ENCODE measurements around the gene TMEM101.

GRCh38 chr17:44008205-44008909, 6.4 kb downstream of the TMEM101 start:
- TF ChIP-seq HDGF (IDR thresholded peaks at IDR 0.05; ENCODE audit: borderline replicate concordance) (no peak), BHLHE40 (IDR thresholded peaks at IDR 0.05; ENCODE audit: borderline replicate concordance) (no peak), FOXM1 (IDR thresholded peaks at IDR 0.05; ENCODE audit: borderline replicate concordance) (no peak), FOXA1 (IDR thresholded peaks at IDR 0.05) (no peak), NFRKB (IDR thresholded peaks at IDR 0.05) (no peak), ELF4 (IDR thresholded peaks at IDR 0.05) (no peak), LEF1 (IDR thresholded peaks at IDR 0.05; ENCODE audit: borderline replicate concordance) (no peak), ZNF384 (IDR thresholded peaks at IDR 0.05) (no peak), SUZ12 (IDR thresholded peaks at IDR 0.05) (no peak), TARDBP (IDR thresholded peaks at IDR 0.05) (no peak)
- TF ChIP-seq, protein P1, sequence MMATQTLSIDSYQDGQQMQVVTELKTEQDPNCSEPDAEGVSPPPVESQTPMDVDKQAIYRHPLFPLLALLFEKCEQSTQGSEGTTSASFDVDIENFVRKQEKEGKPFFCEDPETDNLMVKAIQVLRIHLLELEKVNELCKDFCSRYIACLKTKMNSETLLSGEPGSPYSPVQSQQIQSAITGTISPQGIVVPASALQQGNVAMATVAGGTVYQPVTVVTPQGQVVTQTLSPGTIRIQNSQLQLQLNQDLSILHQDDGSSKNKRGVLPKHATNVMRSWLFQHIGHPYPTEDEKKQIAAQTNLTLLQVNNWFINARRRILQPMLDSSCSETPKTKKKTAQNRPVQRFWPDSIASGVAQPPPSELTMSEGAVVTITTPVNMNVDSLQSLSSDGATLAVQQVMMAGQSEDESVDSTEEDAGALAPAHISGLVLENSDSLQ (IDR thresholded peaks at IDR 0.05): no peak

All from HEK293T (cell line).